Stimulated activated CD8-positive, alpha-beta memory T cell treated with anti-CD3 and anti-CD28 coated beads, Interleukin-4, amount 100 ng/mL, for 48 hours (primary cell): ENCODE results near the gene SETBP1.

Experiments
- DNase-seq: peaks from one replicate; pipeline ENCODE4 v3.0.0-alpha.2; 2020

Gene SETBP1

DNA sequence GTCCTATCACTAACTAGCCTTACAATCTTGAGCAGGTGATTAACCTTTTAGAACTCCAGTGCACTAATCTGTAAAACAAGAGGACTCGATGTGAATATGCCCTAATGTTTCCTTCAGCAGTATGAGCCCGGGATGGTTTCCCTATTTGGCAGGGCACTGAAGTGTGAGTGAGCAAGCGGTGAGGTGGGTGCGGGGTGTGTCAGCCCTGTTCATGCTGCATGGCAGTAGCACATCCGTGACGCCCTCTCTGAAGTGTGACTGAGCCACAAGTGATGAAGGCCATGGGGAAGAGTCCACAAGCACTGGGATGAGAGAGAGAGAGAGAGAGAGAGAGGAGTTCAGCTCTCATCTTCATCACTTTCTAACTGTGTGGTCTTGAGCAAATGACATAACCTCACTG, 168.7 kb downstream of the SETBP1 start:
- DNase-seq = no peak

GRCh38 chr18:44850001-44850400, 169.3 kb downstream of the SETBP1 start:
- no peak for DNase-seq

DNA sequence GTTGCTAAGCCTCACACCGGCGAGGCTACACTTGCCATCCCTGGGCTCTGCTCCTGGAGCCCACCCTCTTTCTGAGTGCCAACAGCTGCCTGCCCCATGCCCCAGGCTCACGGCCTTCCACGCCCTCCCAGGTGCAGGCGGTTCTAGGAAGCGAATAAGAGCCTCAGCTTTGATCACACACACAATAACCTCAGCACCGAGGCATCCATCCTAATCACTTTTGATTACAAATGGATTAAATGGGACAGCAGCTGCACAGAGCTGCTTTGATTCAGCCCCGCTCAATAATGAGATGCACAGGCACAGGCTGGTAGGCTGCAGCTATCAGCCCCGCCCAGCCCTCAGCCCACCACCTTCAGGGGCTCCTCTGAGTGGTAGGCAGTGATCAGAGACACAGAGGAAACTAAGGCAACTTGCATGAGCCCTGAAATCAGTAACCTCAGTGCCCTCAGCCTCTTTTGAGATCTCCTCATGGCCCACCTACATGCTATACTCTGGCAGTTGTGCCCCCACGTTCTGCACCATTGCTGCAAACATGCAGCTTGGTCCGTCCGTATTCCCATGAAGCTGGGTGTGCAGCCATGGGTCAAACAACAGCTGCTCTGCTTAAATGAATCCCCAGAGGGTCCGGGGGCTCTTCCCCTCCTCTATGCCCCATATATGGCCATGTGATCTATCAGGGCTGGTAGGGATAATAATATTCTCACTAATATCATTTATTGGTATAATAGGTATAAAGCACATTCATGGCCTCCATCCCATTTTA, 171.4 kb downstream of the SETBP1 start:
- DNase-seq = no peak

DNA sequence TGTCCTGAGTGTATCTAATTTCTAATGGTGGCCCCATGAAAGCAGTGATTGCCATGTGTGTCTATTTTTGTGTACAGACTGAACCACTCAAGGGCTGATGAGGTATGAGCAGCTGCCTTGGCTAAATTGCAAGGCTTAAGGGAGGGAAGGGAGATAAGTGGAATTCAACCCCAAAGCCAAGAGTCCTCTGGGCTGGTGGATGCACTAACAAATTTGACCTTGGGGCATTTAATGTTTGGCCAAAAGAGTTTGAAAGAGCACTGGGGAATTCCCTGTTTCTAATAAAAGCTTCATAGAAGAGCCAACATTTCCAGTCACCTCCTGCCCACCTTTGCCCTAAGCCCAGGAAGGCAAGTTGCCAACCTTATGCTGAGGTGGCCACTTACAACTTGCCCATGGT, 172.1 kb downstream of the SETBP1 start:
- DNase-seq = no peak

GRCh38 chr18:44853430-44853829, 172.7 kb downstream of the SETBP1 start:
- DNase-seq = no peak

GRCh38 chr18:44855681-44856080, 175.0 kb downstream of the SETBP1 start:
- no peak for DNase-seq

DNA sequence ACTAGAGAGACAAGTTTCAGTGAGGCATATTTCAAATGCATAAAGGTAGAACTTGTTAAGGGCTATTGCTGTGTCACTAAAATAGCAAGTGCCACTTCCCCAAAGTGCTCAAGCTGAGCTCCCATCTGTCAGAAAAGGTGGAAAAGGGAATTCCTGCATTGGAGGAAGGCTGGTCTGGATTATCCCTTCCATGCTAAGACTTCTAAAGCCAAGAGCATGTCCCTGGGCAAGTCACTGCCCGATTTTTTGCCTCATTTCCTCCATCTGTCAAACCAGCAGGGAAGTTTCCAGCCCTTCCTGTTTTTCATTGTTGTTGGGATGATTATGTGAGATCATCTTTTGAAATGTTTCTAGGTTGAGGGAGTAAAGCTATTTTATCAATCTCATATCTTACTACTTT, 175.5 kb downstream of the SETBP1 start:
- no peak for DNase-seq

DNA sequence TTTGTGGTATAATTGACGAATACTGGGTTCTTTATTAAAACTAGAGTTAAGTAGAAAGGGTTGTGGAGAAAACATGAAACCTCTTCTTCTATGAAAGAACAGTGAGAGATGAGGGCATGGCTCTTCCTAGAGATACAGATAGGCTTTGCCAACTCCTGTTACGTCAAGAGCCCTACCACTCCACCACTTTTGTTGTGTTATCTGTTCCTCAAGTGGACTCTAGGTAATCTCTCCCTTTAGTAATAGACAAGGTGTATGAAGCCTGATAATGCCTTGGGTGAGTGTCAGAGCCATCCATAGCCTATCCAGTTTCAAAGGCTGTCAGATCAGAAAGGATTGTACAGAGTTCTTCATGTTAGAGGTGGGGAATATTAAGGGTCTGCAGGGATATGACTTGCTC, 176.4 kb downstream of the SETBP1 start:
- no peak for DNase-seq

DNA sequence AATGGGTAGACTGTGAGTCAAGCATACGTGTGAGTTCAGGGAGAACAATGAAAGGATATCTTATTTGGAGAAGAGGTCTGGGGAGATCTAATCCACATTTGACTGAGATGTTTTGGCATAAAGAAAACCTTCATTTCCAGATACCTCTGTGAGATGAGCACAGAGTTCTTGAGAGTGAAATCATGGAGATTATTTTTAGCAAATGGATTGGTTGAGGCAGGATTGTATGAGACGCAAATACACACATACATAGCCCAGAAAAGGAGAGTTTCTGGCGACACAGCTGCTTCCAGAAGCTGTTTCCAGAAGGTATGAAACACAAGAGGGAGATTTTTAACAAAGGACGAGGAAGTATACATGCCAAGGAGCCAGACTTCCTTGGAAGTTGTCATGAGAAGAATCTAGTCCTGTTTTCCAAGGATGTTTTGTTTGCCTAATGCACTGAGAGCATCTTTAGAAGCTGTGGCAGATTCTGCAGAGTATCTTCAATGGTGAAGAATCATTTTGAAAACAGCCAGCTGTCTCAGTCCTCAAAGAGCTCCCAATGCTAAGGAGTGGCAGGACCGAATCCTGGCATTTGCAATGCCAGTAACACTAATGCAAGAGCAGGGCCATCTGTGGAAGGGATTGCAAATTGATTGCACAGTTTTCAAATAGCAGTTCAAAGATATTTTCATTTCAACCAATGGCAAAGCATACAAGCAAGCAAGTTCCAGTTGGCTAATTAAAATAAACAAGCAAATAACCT, 177.2 kb downstream of the SETBP1 start:
- DNase-seq = no peak

DNA sequence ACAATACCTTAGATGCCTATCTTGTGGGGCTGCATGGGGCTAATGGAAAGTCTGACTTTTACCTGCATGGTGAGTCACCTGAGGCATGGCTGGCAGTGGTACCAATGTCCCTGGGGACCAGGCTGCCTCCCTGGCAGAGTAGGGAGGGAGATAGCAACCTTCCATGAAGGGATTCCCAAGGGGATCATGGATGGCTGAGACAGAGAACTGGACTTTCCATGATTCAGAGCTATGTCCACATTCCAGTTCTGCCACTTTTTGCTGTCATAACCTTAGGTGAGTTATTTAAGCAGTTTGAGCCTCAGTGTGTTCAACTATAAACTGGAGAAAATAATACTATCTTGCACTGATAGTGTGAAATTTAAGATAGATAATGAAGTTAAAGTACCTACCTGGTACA, 178.6 kb downstream of the SETBP1 start:
- DNase-seq = no peak

GRCh38 chr18:44859751-44860439, 179.2 kb downstream of the SETBP1 start:
- no peak for DNase-seq

DNA sequence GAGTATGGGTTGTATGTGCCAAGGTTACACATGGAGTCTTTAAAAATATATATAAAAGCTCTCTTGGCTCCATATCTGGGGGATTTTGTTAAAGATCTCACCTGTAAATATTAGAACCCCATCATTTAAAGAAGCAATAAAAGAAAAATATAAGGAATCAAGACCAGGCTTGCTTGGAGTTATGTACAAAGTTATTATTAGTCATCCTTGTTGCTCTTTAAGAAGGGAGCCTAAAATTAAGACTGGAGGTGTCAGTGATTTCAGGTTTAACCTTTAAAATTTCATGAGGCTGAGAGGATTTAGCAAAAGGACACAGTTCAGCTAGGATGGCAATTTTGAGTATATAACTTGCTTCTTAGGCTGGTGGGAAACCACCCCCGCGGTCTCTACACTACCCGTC, 181.4 kb downstream of the SETBP1 start:
- no peak for DNase-seq

- DNase-seq = no peak
Measured at GRCh38 chr18:44866103-44866502, 185.4 kb downstream of the SETBP1 start.

GRCh38 chr18:44869533-44869932, 188.8 kb downstream of the SETBP1 start:
- no peak for DNase-seq

DNA sequence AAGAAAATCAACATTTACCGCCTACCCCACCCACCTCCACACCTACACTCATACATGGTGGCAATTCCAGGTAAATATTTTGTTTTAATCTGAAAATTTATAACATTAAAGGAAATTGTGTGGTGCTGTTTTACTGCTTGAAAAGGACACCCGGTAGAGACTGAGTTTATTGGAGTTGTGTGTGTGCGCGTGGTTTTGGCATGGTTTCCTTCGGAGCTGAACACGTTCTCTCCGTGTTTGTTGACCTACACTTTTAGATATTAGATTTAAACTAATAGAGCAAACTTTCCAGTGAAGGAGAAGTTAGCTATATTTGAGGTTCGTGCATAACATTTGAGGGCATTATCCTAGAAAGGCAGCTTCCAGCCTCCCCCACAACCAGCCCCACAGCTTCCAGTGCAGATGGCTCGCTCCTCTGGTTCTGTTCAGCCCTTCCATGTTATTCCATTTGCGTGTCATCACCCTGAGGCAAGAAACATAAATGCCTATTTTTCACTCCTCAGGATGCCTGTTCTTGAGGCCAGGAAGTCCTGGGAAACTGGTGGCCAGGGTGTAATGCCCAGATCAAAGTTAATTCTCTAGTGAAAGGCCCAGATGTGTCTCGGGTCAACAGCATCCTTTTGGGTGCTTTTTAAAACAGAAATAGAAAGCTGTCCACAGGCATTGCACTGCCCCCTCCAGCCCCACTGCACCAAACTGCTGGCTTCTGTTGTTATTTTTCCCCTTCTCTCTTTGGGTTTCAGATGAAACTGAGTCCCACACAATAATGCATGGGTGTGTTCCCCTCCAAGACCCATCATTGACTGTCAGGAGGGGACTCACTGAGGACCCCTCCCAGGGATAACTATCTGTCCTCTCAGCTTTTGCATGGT, 190.2 kb downstream of the SETBP1 start:
- DNase-seq = no peak

GRCh38 chr18:44871771-44872170, 191.1 kb downstream of the SETBP1 start:
- DNase-seq = no peak

- no peak for DNase-seq
Measured at GRCh38 chr18:44876024-44876423, 195.3 kb downstream of the SETBP1 start.

DNA sequence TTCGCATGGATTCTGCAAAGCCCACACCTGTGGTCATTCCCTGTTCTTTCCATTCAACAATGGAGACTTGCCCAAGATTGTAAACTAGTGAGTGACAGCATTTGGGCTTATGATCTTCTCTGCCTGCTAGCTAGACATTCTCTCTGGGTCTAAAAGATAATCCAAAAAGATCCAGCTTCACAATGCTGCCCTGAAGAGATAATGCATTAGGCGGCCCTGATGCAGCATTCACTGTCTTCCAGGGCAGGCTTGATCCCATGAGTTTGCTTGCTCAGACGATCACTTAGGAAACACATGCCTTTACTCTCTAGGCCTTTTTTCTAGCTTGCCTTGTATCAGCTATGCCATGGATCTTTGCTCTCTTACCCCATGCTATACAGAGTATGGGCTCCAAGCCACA, 196.1 kb downstream of the SETBP1 start:
- no peak for DNase-seq

DNA sequence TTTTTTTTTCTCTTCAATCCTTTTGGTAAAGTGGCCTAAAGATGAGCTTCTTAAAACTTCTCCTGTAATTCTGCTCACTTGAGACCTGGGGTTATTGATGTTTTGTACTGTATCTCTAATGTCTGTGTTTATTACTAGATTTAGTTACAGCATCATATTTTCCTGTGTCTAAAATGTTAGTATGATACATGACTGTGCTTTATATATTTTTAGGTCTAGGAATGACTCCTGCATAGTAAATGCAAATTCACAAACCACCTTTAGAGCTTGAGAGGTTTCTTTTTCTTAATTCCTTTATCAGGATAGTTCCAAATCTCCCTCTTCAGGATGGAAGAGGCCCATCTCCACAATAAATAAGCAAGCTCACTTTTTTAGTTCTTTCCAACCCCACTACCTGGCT, 197.6 kb downstream of the SETBP1 start:
- DNase-seq = no peak

GRCh38 chr18:44880170-44880569, 199.5 kb downstream of the SETBP1 start:
- DNase-seq = no peak

GRCh38 chr18:44881461-44882162, 200.9 kb downstream of the SETBP1 start:
- DNase-seq = no peak

DNA sequence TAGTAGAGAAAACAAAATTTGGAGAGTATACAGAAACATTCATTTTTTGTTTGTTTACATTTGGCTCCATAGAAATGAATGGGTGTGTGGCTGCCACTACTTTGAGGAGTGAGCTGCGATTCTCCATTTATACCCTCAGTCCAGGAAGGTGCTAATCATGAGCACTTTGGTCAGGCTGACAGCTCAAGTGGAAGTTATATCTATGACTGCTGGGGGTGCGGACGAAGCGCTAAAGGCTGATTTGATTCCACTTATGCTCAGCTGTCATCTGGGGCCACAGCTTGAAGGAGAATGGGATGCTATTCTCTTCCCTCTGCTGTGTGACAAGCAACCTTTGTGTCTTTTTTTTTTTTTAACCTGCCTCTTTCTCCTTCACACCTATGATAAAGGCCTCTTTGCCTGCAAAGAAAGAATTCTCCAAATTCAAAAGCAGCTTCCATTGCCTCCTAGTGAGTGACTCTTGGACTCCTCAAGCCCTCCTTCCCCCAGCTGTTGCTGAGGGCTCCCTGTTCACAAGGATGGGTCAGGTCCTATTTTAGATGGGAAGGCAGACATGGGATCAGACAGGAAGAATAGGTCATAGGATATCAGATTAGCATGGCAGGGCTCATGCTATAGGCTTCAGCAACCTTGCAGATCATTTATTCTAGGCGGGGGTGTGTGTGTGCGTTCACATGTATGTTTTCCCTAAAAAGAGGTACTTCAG, 201.6 kb downstream of the SETBP1 start:
- no peak for DNase-seq
